Fibroblast of lung (primary cell): Measurements from ENCODE around the gene CLIC5. TPM values are rescaled to one million over a fixed set of nuclear protein-coding genes. Genes with fewer than 3 reads are reported as not detected.
A peak's percentile ranks its signal among the peaks of the same experiment; 100 is the strongest.

ENCODE experiments used
- DNase-seq, 2 donors: peaks; one replicate each; pipeline versions ENCODE4 v3.0.0 to v3.0.0-alpha.2; 2010; ENCODE audit warnings: low read depth in 2 of 2
- H2AFZ ChIP-seq: 2 replicates; pipeline ENCODE4 v1.5.1; 2012; ENCODE audit warnings: low read length, control low read depth, inconsistent platforms
- H3K27ac ChIP-seq: 2 replicates; pipeline ENCODE4 v1.5.1; 2011; ENCODE audit warnings: low read length, control low read depth; ENCODE audit not compliant: insufficient read depth
- H3K27me3 ChIP-seq: 2 replicates; pipeline ENCODE4 v1.5.1; 2011; ENCODE audit warnings: mild to moderate bottlenecking, low read length; ENCODE audit not compliant: control insufficient read depth, insufficient read depth
- H3K36me3 ChIP-seq: 2 replicates; pipeline ENCODE4 v1.5.1; 2011; ENCODE audit warnings: low read length; ENCODE audit not compliant: control insufficient read depth, insufficient read depth
- H3K4me1 ChIP-seq: 2 replicates; pipeline ENCODE4 v1.5.1; 2011; ENCODE audit warnings: low read length; ENCODE audit not compliant: control insufficient read depth, insufficient read depth; ENCODE audit errors: extremely low read depth
- H3K4me2 ChIP-seq: 2 replicates; pipeline ENCODE4 v1.5.1; 2011; ENCODE audit warnings: low read length, control low read depth; ENCODE audit not compliant: insufficient read depth; ENCODE audit errors: extremely low read depth
- H3K4me3 ChIP-seq, 4 experiments: fragments of 200-600 bp in 1 of 4; sonication (generic) in 1 of 4; replicated peaks in 1 of 4; 2 replicates each; pipeline ENCODE4 v1.5.1; 2011 to 2016; ENCODE audit warnings: low read length in 4 of 4, low read depth in 3 of 4, mild to moderate bottlenecking in 3 of 4, control low read depth in 2 of 4, inconsistent platforms in 1 of 4, mixed read lengths in 1 of 4; ENCODE audit not compliant: insufficient read depth in 1 of 4; ENCODE audit errors: control extremely low read depth in 1 of 4
- H3K79me2 ChIP-seq: 2 replicates; pipeline ENCODE4 v1.5.1; 2012; ENCODE audit warnings: mild to moderate bottlenecking, low read length, inconsistent platforms; ENCODE audit not compliant: control insufficient read depth, insufficient read depth
- H3K9ac ChIP-seq: 2 replicates; pipeline ENCODE4 v1.5.1; 2011; ENCODE audit warnings: mild to moderate bottlenecking, low read length, control low read depth; ENCODE audit not compliant: insufficient read depth
- H3K9me3 ChIP-seq: 2 replicates; pipeline ENCODE4 v1.5.1; 2012; ENCODE audit warnings: low read depth, low read length; ENCODE audit not compliant: control insufficient read depth, insufficient read depth
- H4K20me1 ChIP-seq: 2 replicates; pipeline ENCODE4 v1.5.1; 2011; ENCODE audit warnings: low read length; ENCODE audit not compliant: control insufficient read depth, insufficient read depth; ENCODE audit errors: extremely low read depth
- CTCF ChIP-seq, 2 donors: IDR thresholded peaks in 1 of 2; conservative IDR thresholded peaks in 1 of 2; 1 replicate in 1 of 2; 2 replicates in 1 of 2; pipeline ENCODE4 v1.5.1; 2011 to 2012; ENCODE audit warnings: low read length in 2 of 2, control low read depth in 1 of 2, inconsistent platforms in 1 of 2, low read depth in 1 of 2, mild to moderate bottlenecking in 1 of 2
- EZH2 ChIP-seq: IDR thresholded peaks from 2 replicates; pipeline ENCODE4 v1.5.1; 2012; ENCODE audit warnings: low read length, control low read depth, mild to moderate bottlenecking; ENCODE audit errors: missing control alignments
- polyA plus RNA-seq, 2 donors: library from polyadenylated mRNA; depleted of rRNA in 1 of 2; stranded (reverse) in 1 of 2; unstranded in 1 of 2; fragments of >200 nt; gene quantifications; 2 replicates each; pipeline ENCODE4 v1.2.1, GENCODE V29; 2011 to 2012; ENCODE audit warnings: missing spikeins in 1 of 2
- total RNA-seq: library from RNA; depleted of rRNA; stranded (reverse); fragments of >200 nt; gene quantifications from 2 replicates; pipeline ENCODE4 v1.2.1, GENCODE V29; 2014

Gene CLIC5
- total and polyA plus RNA-seq, 2 donors (not counting 1 experiment from before 2014, with no cell fraction given): 0.03 TPM; not detected in 1

GRCh38 chr6:45900808-45901752 lies 114.6 kb downstream of the CLIC5 start:
- TF ChIP-seq CTCF (conservative IDR thresholded peaks at IDR 0.05 in 1 of 2, IDR thresholded peaks at IDR 0.05 in 1 of 2; ENCODE audit: low read depth in 1 of 2, low read length in 2 of 2) (no peak), EZH2 (no peak)
- Histone ChIP-seq H3K9ac (no peak overlapping the region), H3K4me2 (no peak overlapping the region)

GRCh38 chr6:45899683-45899946 lies 116.0 kb downstream of the CLIC5 start:
- no peak for TF ChIP-seq CTCF (conservative IDR thresholded peaks at IDR 0.05 in 1 of 2, IDR thresholded peaks at IDR 0.05 in 1 of 2; ENCODE audit: low read depth in 1 of 2, low read length in 2 of 2)
- no peak for TF ChIP-seq EZH2
- H3K4me3 ChIP-seq: no peak overlapping the region
- H3K4me1 ChIP-seq: no peaks in the 10 kb centered on the region
- H3K79me2 ChIP-seq: no peaks in the 10 kb centered on the region
- H3K27me3 ChIP-seq: no peaks in the 10 kb centered on the region
- DNase-seq: no peak
- H2AFZ ChIP-seq: no peak overlapping the region
- no peak overlapping the region for H3K9ac ChIP-seq
- no peaks in the 10 kb centered on the region for H4K20me1 ChIP-seq
- no peak overlapping the region for H3K27ac ChIP-seq
- H3K9me3 ChIP-seq: no peaks in the 10 kb centered on the region
- no peak overlapping the region for H3K4me2 ChIP-seq
- H3K36me3 ChIP-seq: no peaks in the 10 kb centered on the region

More at GRCh38 chr6:45900808-45901752, 114.6 kb downstream of the CLIC5 start:
- Histone ChIP-seq H3K9me3 (no peaks in the 10 kb centered on the region), H3K4me3 (no peak overlapping the region), H4K20me1 (no peaks in the 10 kb centered on the region), H3K36me3 (no peaks in the 10 kb centered on the region), H3K79me2 (no peaks in the 10 kb centered on the region), H2AFZ (no peak overlapping the region), H3K27ac (no peak overlapping the region), H3K27me3 (no peaks in the 10 kb centered on the region), H3K4me1 (no peaks in the 10 kb centered on the region)
- DNase-seq: peak; percentile 39 to 53

GRCh38 chr6:45898941-45899682 lies 116.5 kb downstream of the CLIC5 start:
- Histone ChIP-seq H3K9ac (no peak overlapping the region), H3K4me2 (no peak overlapping the region), H4K20me1 (no peaks in the 10 kb centered on the region), H2AFZ (no peak overlapping the region), H3K36me3 (no peaks in the 10 kb centered on the region), H3K27ac (no peak overlapping the region), H3K4me3 (no peak overlapping the region), H3K27me3 (no peaks in the 10 kb centered on the region), H3K79me2 (no peaks in the 10 kb centered on the region), H3K4me1 (no peaks in the 10 kb centered on the region), H3K9me3 (no peaks in the 10 kb centered on the region)
- no peak for TF ChIP-seq CTCF (conservative IDR thresholded peaks at IDR 0.05 in 1 of 2, IDR thresholded peaks at IDR 0.05 in 1 of 2; ENCODE audit: low read depth in 1 of 2, low read length in 2 of 2)
- TF ChIP-seq EZH2: no peak
- DNase-seq: no peak
